Testis (tissue), 2 donors: ENCODE measurements around the gene MGAT1.

Experiments used
- CTCF ChIP-seq, 3 experiments: fragments of 450-650 bp in 2 of 3; fragments of 200-600 bp in 1 of 3; sonication (generic) in 1 of 3; IDR thresholded peaks; one replicate each; pipeline ENCODE4 v1.5.1; 2016 to 2019; ENCODE audit warnings: antibody characterized with exemption in 3 of 3, mild to moderate bottlenecking in 2 of 3, moderate library complexity in 1 of 3
- POLR2A ChIP-seq: fragments of 450-650 bp; IDR thresholded peaks from one replicate; pipeline ENCODE4 v1.6.1; 2017; ENCODE audit warnings: antibody characterized with exemption, mild to moderate bottlenecking, moderate library complexity

GRCh38 chr5:180848265-180848664, 45.7 kb upstream of the MGAT1 start:
- no peak for TF ChIP-seq CTCF (IDR thresholded peaks at IDR 0.05)
- no peak for TF ChIP-seq POLR2A
